GM19395 (cell line): ENCODE data around the gene DCLK3.

Source experiments
- ATAC-seq: cut with Tn5 transposase; IDR thresholded peaks from one replicate; pipeline ENCODE4 v1.9.1; 2021; ENCODE audit warnings: mild to moderate bottlenecking, moderate library complexity; ENCODE audit not compliant: unreplicated experiment

The DCLK3 gene

GRCh38 chr3:36679384-36680200 is 84.8 kb downstream of the DCLK3 start:
- ATAC-seq = no peak

- no peak for ATAC-seq
Measured at GRCh38 chr3:36678216-36679013, 85.9 kb downstream of the DCLK3 start.

- ATAC-seq = peak; percentile 68
Measured at GRCh38 chr3:36677331-36678007, 86.9 kb downstream of the DCLK3 start.

- no peak for ATAC-seq
Measured at GRCh38 chr3:36674816-36675215, 89.5 kb downstream of the DCLK3 start.

GRCh38 chr3:36669764-36670163 is 94.6 kb downstream of the DCLK3 start:
- ATAC-seq = no peak

- no peak for ATAC-seq
Measured at GRCh38 chr3:36666166-36666565, 98.2 kb downstream of the DCLK3 start.

- no peak for ATAC-seq
Measured at GRCh38 chr3:36663666-36664291, 100.6 kb downstream of the DCLK3 start.

- ATAC-seq = no peak
Measured at GRCh38 chr3:36662626-36663025, 101.7 kb downstream of the DCLK3 start.
